Measurements from ENCODE around the gene XKR8. TPM values are rescaled to one million over a fixed set of nuclear protein-coding genes. Genes with fewer than 3 reads are reported as not detected.
"Not testable (repeated sequence)": the region's sequence is repeated elsewhere in the genome, so short reads cannot be mapped to it uniquely, and the experiment has no call there.

Gene XKR8
- total RNA-seq, 1 donor from 2014 or later, result 6.3 TPM

DNA sequence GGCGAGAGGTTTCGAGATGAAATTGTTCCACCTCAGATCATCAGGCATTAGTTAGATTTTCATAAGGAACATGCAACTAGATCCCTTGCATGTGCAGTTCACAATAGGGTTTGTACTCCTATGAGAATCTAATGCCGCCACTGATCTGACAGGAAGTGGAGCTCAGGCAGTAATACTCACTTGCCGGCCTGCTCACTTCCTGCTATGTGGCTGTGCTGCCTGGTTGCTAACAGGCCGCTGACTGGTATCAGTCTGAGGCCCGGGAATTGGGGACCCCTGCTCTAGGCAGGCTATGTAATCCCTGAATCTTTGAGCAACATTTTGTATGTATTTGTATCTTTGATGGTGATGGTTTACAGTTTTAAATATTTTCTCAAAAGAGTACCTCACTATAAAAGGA lies 32.5 kb downstream of the XKR8 start:
- DNase-seq (ENCODE audit: low read depth), result no peak

DNA sequence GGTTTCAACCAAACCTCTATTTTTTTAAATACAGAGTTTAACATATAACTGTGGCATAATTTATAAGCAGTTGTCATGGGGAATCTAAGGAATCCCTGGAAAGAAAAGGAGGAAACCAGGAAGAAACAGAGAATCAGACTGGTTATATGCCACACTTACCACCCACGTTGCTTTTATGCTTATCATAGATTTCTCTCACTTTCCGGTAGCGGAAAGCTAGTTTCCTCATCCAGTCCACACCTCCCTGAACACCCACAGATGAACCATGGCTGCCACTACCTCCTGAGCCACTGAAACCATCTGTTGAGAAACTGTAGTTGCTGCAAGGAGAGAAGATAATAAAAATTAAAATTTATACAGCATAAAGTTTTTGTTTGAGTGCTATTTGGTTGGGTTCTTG lies 33.5 kb downstream of the XKR8 start:
- DNase-seq (ENCODE audit: low read depth), result no peak

DNA sequence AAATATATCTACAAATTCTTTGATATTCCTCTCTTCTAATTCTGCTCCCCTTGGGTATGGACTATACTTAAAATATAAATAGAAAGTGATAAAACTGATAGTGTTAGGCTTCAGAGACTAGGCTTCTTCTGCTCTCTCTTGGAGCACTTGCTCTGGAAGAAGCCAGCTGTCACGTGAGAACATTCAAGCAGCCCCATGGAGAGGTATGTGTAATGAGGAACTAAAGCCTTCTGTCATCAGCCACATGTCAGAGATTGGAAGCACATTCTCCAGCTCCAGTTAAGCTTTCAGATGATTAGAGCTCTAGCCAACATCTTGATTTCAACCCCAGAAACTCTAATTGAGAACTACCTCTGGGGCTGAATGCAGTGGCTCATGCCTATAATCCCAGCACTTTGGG lies 34.3 kb downstream of the XKR8 start:
- DNase-seq (ENCODE audit: low read depth), result no peak

DNA sequence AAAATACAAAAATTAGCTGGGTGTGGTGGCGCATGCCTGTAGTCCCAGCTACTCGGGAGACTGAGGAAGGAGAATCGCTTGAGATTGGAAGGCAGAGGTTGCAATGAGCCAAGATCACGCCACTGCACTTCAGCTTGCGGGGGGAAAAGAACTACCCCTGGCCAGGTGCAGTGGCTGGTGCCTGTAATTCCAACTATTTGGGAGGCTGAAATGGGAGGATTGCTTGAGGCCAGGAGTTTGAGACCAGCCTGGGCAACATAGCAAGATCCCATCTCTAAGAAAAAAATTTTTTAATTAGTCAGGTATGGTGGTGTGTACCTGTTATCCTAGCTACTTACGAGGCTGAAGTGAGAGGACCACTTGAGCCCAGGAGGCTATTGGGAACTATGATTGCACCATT lies 34.8 kb downstream of the XKR8 start:
- not testable (repeated sequence) for DNase-seq (ENCODE audit: low read depth)

- DNase-seq (ENCODE audit: low read depth), result no peak
Measured at GRCh38 chr1:27999055-27999454, 39.3 kb downstream of the XKR8 start.

DNA sequence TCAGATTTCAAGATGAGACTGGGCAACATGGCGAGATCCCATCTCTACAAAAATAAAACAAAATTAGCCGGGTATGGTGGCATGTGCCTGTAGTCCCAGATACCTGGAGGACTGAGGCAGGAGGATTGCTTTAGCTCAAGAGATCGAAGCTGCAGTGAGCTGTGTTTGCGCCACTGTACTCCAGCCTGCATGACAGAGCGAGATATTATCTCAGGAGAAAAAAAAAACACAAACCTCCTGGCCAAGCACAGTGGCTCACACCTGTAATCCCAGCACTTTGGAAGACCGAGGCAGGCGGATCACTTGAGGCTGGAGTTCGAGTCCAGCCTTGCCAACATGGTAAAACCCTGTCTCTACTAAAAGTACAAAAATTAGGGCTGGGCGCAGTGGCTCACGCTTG lies 42.8 kb downstream of the XKR8 start:
- DNase-seq (ENCODE audit: low read depth), result no peak

DNA sequence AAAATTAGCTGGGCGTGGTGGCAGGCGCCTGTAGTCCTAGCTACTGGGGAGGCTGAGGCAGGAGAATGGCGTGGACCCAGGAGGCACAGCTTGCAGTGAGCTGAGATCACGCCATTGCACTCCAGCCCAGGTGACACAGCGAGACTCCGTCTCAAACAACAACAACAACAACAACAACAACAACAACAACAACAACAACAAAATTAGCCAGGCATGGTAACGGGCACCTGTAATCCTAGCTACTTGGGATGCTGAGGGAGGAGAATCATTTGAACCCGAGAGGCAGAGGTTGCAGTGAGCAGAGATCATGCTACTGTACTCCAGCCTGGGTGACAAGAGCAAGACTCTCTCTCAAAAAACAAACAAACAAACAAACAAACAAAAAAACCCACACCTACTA lies 43.3 kb downstream of the XKR8 start:
- DNase-seq (ENCODE audit: low read depth), result not testable (repeated sequence)

- DNase-seq (ENCODE audit: low read depth), result no peak
Measured at GRCh38 chr1:28010969-28011368, 51.2 kb downstream of the XKR8 start.

Other genes starting within 250 kb of the XKR8 start
- gene FAM76A, start 234.0 kb upstream of the XKR8 start, total RNA-seq, result 12.0 and 14.8 TPM in 2 replicates
- gene STX12, start 186.8 kb upstream of the XKR8 start, total RNA-seq, result 66.0 and 75.5 TPM in 2 replicates
- 47.1 and 61.7 TPM in 2 replicates for gene PPP1R8, start 129.2 kb upstream of the XKR8 start, total RNA-seq
- gene THEMIS2, start 87.4 kb upstream of the XKR8 start, total RNA-seq, result 9.3 and 37.5 TPM in 2 replicates
- gene RPA2, start 45.4 kb upstream of the XKR8 start, total RNA-seq, result 24.8 and 30.0 TPM in 2 replicates
- 9.5 and 17.9 TPM in 2 replicates for gene SMPDL3B, start 25.0 kb upstream of the XKR8 start, total RNA-seq
- gene EYA3, start 128.6 kb downstream of the XKR8 start, total RNA-seq, result 15.3 and 25.8 TPM in 2 replicates
- gene PTAFR, start 216.7 kb downstream of the XKR8 start, total RNA-seq, result 2.5 and 14.2 TPM in 2 replicates

Measured in renal cortical epithelial cell (primary cell).